Stimulated activated CD4-positive, alpha-beta T cell treated with anti-CD3 and anti-CD28 coated beads, Interleukin-1b, Interleukin-23, amount 100 ng/mL, for 1 hour (primary cell): Measurements from ENCODE around the gene SCMH1.

ENCODE experiments used
- DNase-seq, 2 donors: peaks; one replicate each; pipeline ENCODE4 v3.0.0-alpha.2; 2020; ENCODE audit warnings: low read depth in 2 of 2

The SCMH1 gene

GRCh38 chr1:41028034-41028642 is 214.0 kb downstream of the SCMH1 start:
- no peak for DNase-seq

DNA sequence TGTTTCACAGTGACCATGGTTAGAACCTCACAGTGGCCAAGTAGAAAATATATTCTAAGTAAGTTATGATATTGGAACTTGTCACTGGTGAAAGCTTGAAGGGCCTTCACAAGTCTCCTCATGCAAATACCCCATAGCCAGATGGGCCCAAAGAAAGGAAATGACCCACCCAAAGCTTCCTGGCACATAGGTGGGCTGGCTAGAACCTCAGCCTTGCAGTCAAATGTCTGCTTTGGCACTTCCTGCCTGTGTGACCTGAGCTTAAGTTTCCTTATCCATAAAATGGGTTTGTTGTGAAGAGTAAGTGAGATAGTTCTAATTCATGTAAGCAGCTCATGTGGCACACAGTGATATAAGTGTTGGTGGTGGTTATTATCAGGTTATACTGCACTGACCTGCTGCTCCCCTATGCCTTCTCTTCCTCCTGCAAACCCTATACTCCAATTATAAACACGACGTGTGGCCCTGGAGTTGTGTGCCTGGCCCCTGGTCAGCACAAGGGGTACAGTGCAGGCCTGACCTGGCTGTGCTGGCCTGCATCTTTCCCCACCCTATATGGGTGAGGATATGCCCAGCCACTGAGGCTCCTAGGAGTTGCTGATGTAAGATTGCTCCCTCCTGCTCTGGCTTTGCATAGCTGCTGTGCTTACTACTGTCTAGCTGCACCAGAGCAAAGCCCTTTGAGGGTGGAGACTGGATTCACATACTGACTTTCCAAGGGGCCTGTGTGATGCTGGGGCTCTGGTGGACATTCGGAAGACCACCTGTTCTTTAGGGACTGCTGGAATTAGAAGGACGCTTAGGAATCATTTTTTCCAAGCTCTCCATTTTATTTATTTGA is 215.9 kb downstream of the SCMH1 start:
- DNase-seq = no peak

DNA sequence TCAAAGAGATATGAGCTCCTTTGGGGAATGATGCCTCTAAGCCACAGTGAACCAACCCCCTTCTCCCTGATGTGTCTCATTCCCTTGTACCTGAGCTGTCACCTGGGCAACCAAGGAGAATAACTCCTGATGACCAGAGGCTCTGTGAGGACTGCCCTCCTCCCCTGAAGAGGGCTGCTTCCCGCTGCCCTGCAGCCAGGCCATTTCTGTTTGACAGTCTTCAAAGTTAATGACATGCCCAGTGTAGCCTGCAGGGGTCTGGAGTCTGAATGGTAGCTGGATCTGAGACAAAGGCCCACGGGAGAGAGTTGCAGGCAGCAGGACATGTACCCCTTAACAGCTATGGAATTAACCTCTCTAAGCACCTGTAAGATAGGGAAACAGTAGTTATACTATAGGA is 217.2 kb downstream of the SCMH1 start:
- no peak for DNase-seq

DNA sequence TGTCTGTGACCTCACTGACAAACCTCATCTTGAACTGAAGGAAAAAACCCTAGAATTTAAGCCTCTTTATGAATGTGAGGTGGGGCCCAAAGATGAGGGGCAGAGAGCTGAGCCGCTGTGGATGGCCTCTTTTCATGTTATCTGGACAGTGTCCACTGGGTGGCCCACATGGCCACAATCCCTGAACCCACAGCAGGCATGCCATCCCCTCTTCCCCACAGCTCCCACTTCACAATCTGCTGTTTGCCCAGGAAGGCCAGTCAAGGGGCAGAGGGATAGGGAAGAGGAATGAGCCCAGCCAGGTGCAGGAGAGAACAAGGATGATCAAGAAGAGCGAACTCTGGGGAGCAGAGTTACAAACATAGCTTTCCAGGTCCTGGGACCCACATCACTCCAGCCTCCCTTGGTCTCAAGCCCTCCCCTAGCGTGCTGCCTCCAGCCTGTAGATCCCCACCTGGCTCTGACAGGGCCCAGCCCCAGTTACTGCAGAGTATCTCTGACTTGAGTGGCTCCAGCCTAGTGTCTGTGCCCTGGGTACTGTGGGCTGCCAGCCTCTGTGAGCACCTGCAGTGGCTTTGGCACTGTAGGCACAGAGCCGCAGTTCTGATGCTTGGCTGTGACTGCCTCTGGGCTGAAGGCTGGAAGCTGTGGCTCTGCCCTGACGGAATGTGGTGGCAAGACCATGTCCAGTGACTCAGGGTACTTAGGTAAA is 218.7 kb downstream of the SCMH1 start:
- DNase-seq = no peak

- no peak for DNase-seq
Measured at GRCh38 chr1:41022424-41022823, 219.7 kb downstream of the SCMH1 start.

DNA sequence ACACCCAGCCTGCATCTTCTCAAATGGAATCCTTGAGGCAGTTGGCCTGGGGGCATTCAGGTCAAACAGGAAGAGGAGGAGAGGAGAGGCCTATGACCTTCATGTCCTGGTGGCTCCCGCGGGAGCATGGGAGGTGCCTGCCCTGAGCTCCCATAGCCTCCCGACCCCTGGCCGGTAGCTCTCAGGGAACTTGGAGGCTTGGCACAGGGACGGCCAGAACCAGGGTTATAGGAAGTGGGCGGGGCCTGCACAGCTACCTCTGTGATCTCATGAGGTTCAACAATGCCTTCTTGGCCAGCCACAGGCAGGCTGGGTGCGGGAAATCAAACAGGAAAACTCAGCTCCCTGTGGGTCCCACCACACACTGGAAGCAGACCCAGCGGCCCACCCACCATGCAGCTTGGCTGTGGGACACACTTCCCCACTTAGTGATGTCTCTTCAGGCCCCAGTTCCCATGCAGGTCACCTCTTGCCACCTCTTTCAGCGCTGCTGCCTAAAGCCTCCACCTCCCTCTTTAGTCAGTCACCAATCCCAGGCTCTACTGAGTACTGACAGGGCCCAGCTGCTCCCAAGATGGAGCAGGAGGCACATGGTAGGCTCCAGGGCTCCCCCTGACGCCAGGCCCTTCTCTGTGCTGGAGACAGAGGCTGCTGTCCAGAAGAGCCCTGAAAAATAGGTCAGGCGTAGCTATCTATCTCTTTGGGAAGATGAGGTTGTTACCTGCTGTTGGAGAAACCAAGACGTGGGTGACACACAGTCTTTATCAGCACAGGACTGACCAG is 220.4 kb downstream of the SCMH1 start, which contains the start of gene SLFNL1:
TSS of gene SLFNL1 (minus strand) at position 200 of the 783 bp plus-strand sequence. CDS start 1,065 bp downstream, outside the sequence.
- no peak for DNase-seq

DNA sequence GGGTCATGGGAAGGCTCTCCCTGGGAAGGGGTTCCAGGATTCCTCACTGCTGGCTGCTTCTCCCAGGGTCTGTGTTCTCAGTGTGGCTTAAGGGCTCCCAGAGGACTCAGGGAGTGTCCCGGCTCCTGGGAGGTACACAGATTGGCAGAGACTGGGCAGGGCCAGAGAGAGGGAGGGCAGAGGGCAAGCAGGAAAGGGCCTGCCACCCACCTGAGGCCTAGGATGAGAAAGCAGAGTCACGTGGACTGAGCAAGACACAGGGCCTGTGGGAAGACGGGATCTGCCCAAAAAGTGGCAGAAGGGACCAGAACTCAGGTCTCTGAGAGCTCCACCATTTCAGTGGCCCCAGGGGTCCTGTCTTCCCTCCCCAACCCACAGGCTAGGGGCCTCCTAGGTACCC is 221.5 kb downstream of the SCMH1 start:
- no peak for DNase-seq

GRCh38 chr1:41020109-41020576 is 222.0 kb downstream of the SCMH1 start:
- DNase-seq = no peak

- no peak for DNase-seq
Measured at GRCh38 chr1:41019353-41019745, 222.8 kb downstream of the SCMH1 start.

GRCh38 chr1:41018018-41018410 is 224.1 kb downstream of the SCMH1 start:
- no peak for DNase-seq

GRCh38 chr1:41017141-41018017 is 224.7 kb downstream of the SCMH1 start:
- DNase-seq = no peak

- DNase-seq = no peak
Measured at GRCh38 chr1:41015897-41016470, 226.1 kb downstream of the SCMH1 start.

DNA sequence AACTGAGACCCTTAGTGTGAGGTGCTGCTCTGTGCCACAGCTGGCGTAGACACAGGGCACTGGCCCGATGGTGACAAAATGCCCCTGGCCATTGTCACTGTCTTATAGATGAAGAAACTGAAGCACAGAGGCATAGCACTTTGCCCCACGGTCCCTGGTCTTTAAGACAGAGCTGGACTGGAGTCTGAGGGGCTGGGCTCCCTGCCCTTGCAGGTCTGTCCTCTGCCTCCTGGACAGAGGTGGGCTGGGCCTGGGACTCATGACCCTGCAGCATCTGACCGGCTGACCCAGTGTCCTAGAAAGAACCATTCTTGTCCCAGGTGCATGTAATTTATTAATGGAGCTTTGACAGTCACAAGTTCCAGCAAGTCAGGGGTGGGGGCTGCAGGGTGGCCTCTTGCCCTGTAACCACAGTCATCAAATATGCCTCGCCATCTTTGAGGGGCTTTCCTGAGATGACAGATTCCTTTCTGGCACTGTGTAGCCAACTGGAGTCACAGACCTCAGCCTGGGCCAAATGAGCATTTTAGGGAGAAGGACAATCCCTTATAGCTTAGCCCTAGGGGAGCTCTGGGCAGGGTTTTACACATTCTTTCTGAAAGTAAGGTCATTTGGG is 226.7 kb downstream of the SCMH1 start:
- DNase-seq = no peak

- no peak for DNase-seq
Measured at GRCh38 chr1:41014871-41015270, 227.2 kb downstream of the SCMH1 start.

- DNase-seq = no peak
Measured at GRCh38 chr1:41013796-41014195, 228.3 kb downstream of the SCMH1 start.

GRCh38 chr1:41013024-41013423 is 229.1 kb downstream of the SCMH1 start:
- no peak for DNase-seq

DNA sequence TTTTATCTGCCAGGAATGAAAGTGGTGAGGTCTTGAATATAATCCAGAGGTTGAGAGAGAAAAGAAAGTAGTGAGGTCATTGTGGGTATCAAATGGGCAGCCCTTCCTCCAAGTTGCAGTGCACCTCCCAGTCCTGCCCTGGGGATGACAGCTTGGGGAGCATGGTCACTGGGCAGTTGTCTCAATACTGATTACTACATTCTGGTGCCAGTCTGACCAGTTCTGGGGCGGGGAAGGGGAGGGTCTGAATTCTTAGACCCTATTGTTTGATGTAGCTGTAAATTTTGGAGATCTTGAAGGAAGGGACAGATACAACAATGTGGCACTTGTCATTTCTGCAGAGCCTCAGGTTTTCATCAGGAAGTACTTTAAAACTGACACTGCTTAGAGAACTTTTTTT is 231.8 kb downstream of the SCMH1 start:
- no peak for DNase-seq

- DNase-seq = no peak
Measured at GRCh38 chr1:41009466-41009865, 232.6 kb downstream of the SCMH1 start.

GRCh38 chr1:41006942-41007865 is 234.9 kb downstream of the SCMH1 start:
- DNase-seq = no peak
